GM23338 (cell line): Measurements from ENCODE around the gene SH3TC2. TPM values are rescaled to one million over a fixed set of nuclear protein-coding genes. Genes with fewer than 3 reads are reported as not detected.

Experiments
- ATAC-seq: fragments of 200-7000 bp; cut with Tn5 transposase; 3 replicates; pipeline ENCODE4 v1.9.1; 2020
- DNase-seq: peaks from one replicate; pipeline ENCODE4 v3.0.0-alpha.2; 2015; ENCODE audit warnings: low spot score
- H2AFZ ChIP-seq: fragments of 200-600 bp; sonication (generic); 2 replicates; pipeline ENCODE4 v1.8.0; 2016; ENCODE audit warnings: antibody characterized with exemption, mild to moderate bottlenecking, moderate library complexity
- H3F3A ChIP-seq: fragments of 200-600 bp; sonication (generic); replicated peaks from 2 replicates; pipeline ENCODE4 v1.8.0; 2017; ENCODE audit warnings: antibody characterized with exemption, mixed run types, low read depth
- H3K27ac ChIP-seq: fragments of 200-600 bp; sonication (generic); 2 replicates; pipeline ENCODE4 v1.6.1; 2016; ENCODE audit warnings: low read depth
- H3K27me3 ChIP-seq: fragments of 200-600 bp; sonication (generic); 2 replicates; pipeline ENCODE4 v1.8.0; 2016; ENCODE audit warnings: mild to moderate bottlenecking, mixed run types, moderate library complexity; ENCODE audit not compliant: insufficient read depth
- H3K36me3 ChIP-seq: fragments of 200-600 bp; sonication (generic); 2 replicates; pipeline ENCODE4 v1.8.0; 2016; ENCODE audit warnings: mild to moderate bottlenecking; ENCODE audit not compliant: insufficient read depth
- H3K4me1 ChIP-seq: fragments of 200-600 bp; sonication (generic); 2 replicates; pipeline ENCODE4 v1.8.0; 2016; ENCODE audit warnings: mild to moderate bottlenecking, moderate library complexity; ENCODE audit not compliant: insufficient read depth
- H3K4me2 ChIP-seq: fragments of 200-600 bp; sonication (generic); 2 replicates; pipeline ENCODE4 v1.7.1; 2017; ENCODE audit warnings: mixed run types
- H3K4me3 ChIP-seq: fragments of 200-600 bp; sonication (generic); 2 replicates; pipeline ENCODE4 v1.6.1; 2016; ENCODE audit warnings: mixed run types
- H3K79me2 ChIP-seq: fragments of 200-600 bp; sonication (generic); replicated peaks from 2 replicates; pipeline ENCODE4 v1.8.0; 2017; ENCODE audit warnings: mild to moderate bottlenecking; ENCODE audit not compliant: insufficient read depth
- H3K9me2 ChIP-seq: fragments of 200-600 bp; sonication (generic); 2 replicates; pipeline ENCODE4 v1.8.0; 2017; ENCODE audit not compliant: insufficient read depth
- H4K20me1 ChIP-seq: fragments of 200-600 bp; sonication (generic); replicated peaks from 2 replicates; pipeline ENCODE4 v1.8.0; 2017; ENCODE audit warnings: mild to moderate bottlenecking; ENCODE audit not compliant: insufficient read depth
- H3K27ac Mint-ChIP-seq: 2 replicates; pipeline ENCODE4 v1.8.0; 2020; ENCODE audit warnings: inconsistent platforms, mild to moderate bottlenecking, moderate library complexity, mixed read lengths
- H3K27me3 Mint-ChIP-seq: 3 replicates; pipeline ENCODE4 v1.8.0; 2022; ENCODE audit warnings: low read depth, mild to moderate bottlenecking, moderate library complexity, mixed read lengths, inconsistent platforms; ENCODE audit not compliant: insufficient read depth, poor library complexity
- H3K36me3 Mint-ChIP-seq: 3 replicates; pipeline ENCODE4 v1.8.0; 2021; ENCODE audit warnings: low read depth, mild to moderate bottlenecking, inconsistent platforms, moderate library complexity, mixed read lengths
- H3K4me1 Mint-ChIP-seq: 3 replicates; pipeline ENCODE4 v1.8.0; 2020; ENCODE audit warnings: mild to moderate bottlenecking, inconsistent platforms, mixed read lengths
- H3K4me3 Mint-ChIP-seq: 3 replicates; pipeline ENCODE4 v1.8.0; 2021; ENCODE audit warnings: moderate library complexity, mild to moderate bottlenecking, inconsistent platforms, mixed read lengths
- H3K9me3 Mint-ChIP-seq: 3 replicates; pipeline ENCODE4 v1.8.0; 2020; ENCODE audit warnings: moderate library complexity, mild to moderate bottlenecking, inconsistent platforms, mixed read lengths
- CREB1 ChIP-seq: fragments of 250-450 bp; sonication (Bioruptor Pico); IDR thresholded peaks from 2 replicates; pipeline ENCODE4 v1.5.0; 2020; ENCODE audit warnings: low read depth, mild to moderate bottlenecking, moderate library complexity
- EZH2 ChIP-seq: fragments of 200-600 bp; sonication (generic); IDR thresholded peaks from one replicate; pipeline ENCODE4 v1.8.0; 2017; ENCODE audit warnings: antibody characterized with exemption, mild to moderate bottlenecking, low read depth; ENCODE audit not compliant: unreplicated experiment
- EZH2phosphoT487 ChIP-seq: fragments of 200-600 bp; sonication (generic); IDR thresholded peaks from one replicate; pipeline ENCODE4 v1.8.1; 2018; ENCODE audit warnings: antibody characterized with exemption; ENCODE audit not compliant: unreplicated experiment
- JUNB ChIP-seq: IDR thresholded peaks from one replicate; pipeline ENCODE4 v1.6.1; 2016; ENCODE audit warnings: antibody characterized with exemption; ENCODE audit not compliant: unreplicated experiment
- NANOG ChIP-seq: IDR thresholded peaks from 2 replicates; pipeline ENCODE4 v1.6.1; 2016; ENCODE audit warnings: antibody characterized with exemption, borderline replicate concordance
- POLR2AphosphoS5 ChIP-seq: IDR thresholded peaks from 2 replicates; pipeline ENCODE4 v1.6.1; 2016; ENCODE audit warnings: antibody characterized with exemption, low read depth
- STAT1 ChIP-seq: IDR thresholded peaks from one replicate; pipeline ENCODE4 v1.6.1; 2016; ENCODE audit warnings: antibody characterized with exemption; ENCODE audit not compliant: unreplicated experiment
- ZNF331 ChIP-seq: fragments of 250-450 bp; sonication (Bioruptor Pico); IDR thresholded peaks from 2 replicates; pipeline ENCODE4 v1.5.0; 2020; ENCODE audit warnings: low read depth, mild to moderate bottlenecking, moderate library complexity
- polyA plus RNA-seq: library from polyadenylated mRNA; unstranded; fragments of >200 nt; fragmentation: Nextera tagmentation; extraction: Ambion mirVana; gene quantifications from 2 replicates; pipeline ENCODE4 v1.2.1, GENCODE V29; 2016
- total RNA-seq: library from RNA; depleted of rRNA; stranded (reverse); fragments of >200 nt; shearing (Covaris generic); gene quantifications from 2 replicates; pipeline ENCODE4 v1.2.3, GENCODE V29; 2014
- TF ChIP-seq, protein P1 (sequence below): IDR thresholded peaks from one replicate; pipeline ENCODE4 v1.6.1; 2018; ENCODE audit warnings: antibody characterized with exemption; ENCODE audit not compliant: unreplicated experiment
- TF ChIP-seq, protein P2 (sequence below): IDR thresholded peaks from 2 replicates; pipeline ENCODE4 v1.6.1; 2016; ENCODE audit warnings: antibody characterized with exemption
- TF ChIP-seq, protein P3 (sequence below): fragments of 250-450 bp; sonication (Bioruptor Pico); IDR thresholded peaks from 2 replicates; pipeline ENCODE4 v1.5.0; 2020; ENCODE audit warnings: mild to moderate bottlenecking, moderate library complexity

SH3TC2 gene
- total and polyA plus RNA-seq, 2 experiments from 2014 or later: 0.10 to 0.17 TPM

DNA sequence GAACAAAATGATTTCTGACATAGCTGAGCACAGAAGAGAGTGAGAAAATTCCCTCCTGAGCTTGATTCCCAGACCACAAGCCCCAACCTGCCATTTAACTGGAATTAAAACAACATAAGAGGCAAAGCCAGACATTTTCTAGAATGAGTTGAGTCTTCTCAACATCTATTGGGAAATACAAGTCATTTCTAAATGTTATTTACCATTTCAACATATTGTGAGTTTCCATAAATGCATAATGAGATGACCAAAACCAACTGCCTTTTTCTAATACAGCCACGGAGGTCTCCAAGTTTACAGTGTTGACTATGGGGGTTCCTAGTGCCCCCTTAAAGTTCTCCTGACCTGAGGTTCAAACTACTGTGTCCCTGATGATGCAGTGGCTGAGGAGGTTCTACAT lies 20.0 kb downstream of the SH3TC2 start (continued):
- TF ChIP-seq, protein P1, sequence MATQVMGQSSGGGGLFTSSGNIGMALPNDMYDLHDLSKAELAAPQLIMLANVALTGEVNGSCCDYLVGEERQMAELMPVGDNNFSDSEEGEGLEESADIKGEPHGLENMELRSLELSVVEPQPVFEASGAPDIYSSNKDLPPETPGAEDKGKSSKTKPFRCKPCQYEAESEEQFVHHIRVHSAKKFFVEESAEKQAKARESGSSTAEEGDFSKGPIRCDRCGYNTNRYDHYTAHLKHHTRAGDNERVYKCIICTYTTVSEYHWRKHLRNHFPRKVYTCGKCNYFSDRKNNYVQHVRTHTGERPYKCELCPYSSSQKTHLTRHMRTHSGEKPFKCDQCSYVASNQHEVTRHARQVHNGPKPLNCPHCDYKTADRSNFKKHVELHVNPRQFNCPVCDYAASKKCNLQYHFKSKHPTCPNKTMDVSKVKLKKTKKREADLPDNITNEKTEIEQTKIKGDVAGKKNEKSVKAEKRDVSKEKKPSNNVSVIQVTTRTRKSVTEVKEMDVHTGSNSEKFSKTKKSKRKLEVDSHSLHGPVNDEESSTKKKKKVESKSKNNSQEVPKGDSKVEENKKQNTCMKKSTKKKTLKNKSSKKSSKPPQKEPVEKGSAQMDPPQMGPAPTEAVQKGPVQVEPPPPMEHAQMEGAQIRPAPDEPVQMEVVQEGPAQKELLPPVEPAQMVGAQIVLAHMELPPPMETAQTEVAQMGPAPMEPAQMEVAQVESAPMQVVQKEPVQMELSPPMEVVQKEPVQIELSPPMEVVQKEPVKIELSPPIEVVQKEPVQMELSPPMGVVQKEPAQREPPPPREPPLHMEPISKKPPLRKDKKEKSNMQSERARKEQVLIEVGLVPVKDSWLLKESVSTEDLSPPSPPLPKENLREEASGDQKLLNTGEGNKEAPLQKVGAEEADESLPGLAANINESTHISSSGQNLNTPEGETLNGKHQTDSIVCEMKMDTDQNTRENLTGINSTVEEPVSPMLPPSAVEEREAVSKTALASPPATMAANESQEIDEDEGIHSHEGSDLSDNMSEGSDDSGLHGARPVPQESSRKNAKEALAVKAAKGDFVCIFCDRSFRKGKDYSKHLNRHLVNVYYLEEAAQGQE: no peak

DNA sequence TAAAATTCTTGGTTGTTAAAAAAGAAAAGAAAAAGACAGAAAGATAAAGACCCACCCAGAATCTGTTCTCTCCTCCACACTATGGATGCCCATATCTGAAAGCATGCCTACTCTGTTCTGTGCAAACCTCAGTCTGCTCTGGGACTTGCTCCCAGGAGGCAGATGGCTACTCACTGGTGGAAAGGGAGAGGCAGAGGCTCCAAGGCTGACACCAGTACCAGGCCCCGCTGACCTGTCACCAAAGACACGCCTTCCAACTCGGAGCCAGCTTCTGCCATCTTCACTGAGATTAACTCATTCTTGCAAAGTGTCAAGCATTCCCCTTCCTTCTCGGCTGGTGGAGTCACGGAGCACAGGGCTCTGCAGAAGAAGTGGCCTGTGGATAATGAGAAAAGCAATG lies 21.6 kb downstream of the SH3TC2 start:
- Histone ChIP-seq H2AFZ (no peak overlapping the region; the same call in 1 of the 2 replicates), H4K20me1 (no peaks in the 10 kb centered on the region), H3K79me2 (no peaks in the 10 kb centered on the region), H3K36me3 (no peaks in the 10 kb centered on the region), H3K27me3 (no peaks in the 10 kb centered on the region), H3F3A (no peaks in the 10 kb centered on the region), H3K4me1 (no peaks in the 10 kb centered on the region), H3K27ac (no peak overlapping the region), H3K9me2 (no peaks in the 10 kb centered on the region), H3K4me3 (no peak overlapping the region), H3K4me2 (no peak overlapping the region)
- Mint-ChIP-seq H3K36me3 (no peaks in the 10 kb centered on the region), H3K4me1 (no peaks in the 10 kb centered on the region), H3K4me3 (no peak overlapping the region), H3K27me3 (peaks cover 2% of the 10 kb centered on the region), H3K27ac (no peak overlapping the region), H3K9me3 (no peaks in the 10 kb centered on the region)
- ATAC-seq (no peak), DNase-seq (no peak)
- TF ChIP-seq CREB1: no peak
- TF ChIP-seq EZH2: no peak
- no peak for TF ChIP-seq JUNB
- TF ChIP-seq ZNF331 (CRISPR knock-in tag): no peak
- TF ChIP-seq NANOG: no peak
- TF ChIP-seq, protein P1: no peak
- TF ChIP-seq STAT1: no peak
- TF ChIP-seq POLR2AphosphoS5: no peak
- TF ChIP-seq, protein P2, sequence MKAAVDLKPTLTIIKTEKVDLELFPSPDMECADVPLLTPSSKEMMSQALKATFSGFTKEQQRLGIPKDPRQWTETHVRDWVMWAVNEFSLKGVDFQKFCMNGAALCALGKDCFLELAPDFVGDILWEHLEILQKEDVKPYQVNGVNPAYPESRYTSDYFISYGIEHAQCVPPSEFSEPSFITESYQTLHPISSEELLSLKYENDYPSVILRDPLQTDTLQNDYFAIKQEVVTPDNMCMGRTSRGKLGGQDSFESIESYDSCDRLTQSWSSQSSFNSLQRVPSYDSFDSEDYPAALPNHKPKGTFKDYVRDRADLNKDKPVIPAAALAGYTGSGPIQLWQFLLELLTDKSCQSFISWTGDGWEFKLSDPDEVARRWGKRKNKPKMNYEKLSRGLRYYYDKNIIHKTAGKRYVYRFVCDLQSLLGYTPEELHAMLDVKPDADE: no peak
- TF ChIP-seq EZH2phosphoT487: no peak
- TF ChIP-seq, protein P3, sequence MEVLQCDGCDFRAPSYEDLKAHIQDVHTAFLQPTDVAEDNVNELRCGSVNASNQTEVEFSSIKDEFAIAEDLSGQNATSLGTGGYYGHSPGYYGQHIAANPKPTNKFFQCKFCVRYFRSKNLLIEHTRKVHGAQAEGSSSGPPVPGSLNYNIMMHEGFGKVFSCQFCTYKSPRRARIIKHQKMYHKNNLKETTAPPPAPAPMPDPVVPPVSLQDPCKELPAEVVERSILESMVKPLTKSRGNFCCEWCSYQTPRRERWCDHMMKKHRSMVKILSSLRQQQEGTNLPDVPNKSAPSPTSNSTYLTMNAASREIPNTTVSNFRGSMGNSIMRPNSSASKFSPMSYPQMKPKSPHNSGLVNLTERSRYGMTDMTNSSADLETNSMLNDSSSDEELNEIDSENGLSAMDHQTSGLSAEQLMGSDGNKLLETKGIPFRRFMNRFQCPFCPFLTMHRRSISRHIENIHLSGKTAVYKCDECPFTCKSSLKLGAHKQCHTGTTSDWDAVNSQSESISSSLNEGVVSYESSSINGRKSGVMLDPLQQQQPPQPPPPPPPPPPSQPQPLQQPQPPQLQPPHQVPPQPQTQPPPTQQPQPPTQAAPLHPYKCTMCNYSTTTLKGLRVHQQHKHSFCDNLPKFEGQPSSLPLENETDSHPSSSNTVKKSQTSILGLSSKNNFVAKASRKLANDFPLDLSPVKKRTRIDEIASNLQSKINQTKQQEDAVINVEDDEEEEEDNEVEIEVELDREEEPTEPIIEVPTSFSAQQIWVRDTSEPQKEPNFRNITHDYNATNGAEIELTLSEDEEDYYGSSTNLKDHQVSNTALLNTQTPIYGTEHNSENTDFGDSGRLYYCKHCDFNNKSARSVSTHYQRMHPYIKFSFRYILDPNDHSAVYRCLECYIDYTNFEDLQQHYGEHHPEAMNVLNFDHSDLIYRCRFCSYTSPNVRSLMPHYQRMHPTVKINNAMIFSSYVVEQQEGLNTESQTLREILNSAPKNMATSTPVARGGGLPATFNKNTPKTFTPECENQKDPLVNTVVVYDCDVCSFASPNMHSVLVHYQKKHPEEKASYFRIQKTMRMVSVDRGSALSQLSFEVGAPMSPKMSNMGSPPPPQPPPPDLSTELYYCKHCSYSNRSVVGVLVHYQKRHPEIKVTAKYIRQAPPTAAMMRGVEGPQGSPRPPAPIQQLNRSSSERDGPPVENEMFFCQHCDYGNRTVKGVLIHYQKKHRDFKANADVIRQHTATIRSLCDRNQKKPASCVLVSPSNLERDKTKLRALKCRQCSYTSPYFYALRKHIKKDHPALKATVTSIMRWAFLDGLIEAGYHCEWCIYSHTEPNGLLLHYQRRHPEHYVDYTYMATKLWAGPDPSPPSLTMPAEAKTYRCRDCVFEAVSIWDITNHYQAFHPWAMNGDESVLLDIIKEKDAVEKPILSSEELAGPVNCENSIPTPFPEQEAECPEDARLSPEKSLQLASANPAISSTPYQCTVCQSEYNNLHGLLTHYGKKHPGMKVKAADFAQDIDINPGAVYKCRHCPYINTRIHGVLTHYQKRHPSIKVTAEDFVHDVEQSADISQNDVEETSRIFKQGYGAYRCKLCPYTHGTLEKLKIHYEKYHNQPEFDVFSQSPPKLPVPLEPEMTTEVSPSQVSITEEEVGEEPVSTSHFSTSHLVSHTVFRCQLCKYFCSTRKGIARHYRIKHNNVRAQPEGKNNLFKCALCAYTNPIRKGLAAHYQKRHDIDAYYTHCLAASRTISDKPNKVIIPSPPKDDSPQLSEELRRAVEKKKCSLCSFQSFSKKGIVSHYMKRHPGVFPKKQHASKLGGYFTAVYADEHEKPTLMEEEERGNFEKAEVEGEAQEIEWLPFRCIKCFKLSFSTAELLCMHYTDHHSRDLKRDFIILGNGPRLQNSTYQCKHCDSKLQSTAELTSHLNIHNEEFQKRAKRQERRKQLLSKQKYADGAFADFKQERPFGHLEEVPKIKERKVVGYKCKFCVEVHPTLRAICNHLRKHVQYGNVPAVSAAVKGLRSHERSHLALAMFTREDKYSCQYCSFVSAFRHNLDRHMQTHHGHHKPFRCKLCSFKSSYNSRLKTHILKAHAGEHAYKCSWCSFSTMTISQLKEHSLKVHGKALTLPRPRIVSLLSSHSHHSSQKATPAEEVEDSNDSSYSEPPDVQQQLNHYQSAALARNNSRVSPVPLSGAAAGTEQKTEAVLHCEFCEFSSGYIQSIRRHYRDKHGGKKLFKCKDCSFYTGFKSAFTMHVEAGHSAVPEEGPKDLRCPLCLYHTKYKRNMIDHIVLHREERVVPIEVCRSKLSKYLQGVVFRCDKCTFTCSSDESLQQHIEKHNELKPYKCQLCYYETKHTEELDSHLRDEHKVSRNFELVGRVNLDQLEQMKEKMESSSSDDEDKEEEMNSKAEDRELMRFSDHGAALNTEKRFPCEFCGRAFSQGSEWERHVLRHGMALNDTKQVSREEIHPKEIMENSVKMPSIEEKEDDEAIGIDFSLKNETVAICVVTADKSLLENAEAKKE (CRISPR knock-in tag): no peak
